Measurements from ENCODE around the gene CREB5.

CREB5 gene

GRCh38 chr7:28753613-28754012 is 341.3 kb downstream of the CREB5 start:
- no peak overlapping the region for H3K27ac ChIP-seq
- TF ChIP-seq, protein P1, sequence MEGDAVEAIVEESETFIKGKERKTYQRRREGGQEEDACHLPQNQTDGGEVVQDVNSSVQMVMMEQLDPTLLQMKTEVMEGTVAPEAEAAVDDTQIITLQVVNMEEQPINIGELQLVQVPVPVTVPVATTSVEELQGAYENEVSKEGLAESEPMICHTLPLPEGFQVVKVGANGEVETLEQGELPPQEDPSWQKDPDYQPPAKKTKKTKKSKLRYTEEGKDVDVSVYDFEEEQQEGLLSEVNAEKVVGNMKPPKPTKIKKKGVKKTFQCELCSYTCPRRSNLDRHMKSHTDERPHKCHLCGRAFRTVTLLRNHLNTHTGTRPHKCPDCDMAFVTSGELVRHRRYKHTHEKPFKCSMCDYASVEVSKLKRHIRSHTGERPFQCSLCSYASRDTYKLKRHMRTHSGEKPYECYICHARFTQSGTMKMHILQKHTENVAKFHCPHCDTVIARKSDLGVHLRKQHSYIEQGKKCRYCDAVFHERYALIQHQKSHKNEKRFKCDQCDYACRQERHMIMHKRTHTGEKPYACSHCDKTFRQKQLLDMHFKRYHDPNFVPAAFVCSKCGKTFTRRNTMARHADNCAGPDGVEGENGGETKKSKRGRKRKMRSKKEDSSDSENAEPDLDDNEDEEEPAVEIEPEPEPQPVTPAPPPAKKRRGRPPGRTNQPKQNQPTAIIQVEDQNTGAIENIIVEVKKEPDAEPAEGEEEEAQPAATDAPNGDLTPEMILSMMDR (conservative IDR thresholded peaks at IDR 0.05) = no peak

- TF ChIP-seq, protein P1 (conservative IDR thresholded peaks at IDR 0.05) = no peak
- H3K27ac ChIP-seq = no peak overlapping the region
Measured at GRCh38 chr7:28754027-28754426, 341.7 kb downstream of the CREB5 start.

DNA sequence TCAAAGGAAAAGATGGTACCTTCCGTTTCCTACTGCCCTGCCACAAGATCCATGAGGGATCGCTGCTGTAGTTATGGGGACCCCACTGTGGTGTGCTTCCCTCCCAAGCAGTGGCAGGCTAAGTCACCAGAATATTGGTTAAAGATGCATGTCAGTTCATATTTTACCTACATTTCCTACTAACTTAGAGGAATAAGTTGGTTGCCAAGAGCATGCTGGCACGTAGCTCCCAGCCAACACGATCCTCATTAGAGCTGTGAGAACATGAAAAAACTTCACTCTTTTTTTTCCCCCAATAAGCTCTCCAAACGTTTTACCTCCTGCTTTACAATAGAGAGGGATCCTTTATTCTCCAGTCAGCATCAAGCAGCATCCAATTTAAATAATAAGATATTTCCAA is 342.1 kb downstream of the CREB5 start:
- no peak overlapping the region for H3K27ac ChIP-seq
- TF ChIP-seq, protein P1 (conservative IDR thresholded peaks at IDR 0.05) = no peak

- H3K27ac ChIP-seq = no peak overlapping the region
- TF ChIP-seq, protein P1 (conservative IDR thresholded peaks at IDR 0.05) = no peak
Measured at GRCh38 chr7:28755255-28755654, 342.9 kb downstream of the CREB5 start.

GRCh38 chr7:28758186-28758585 is 345.9 kb downstream of the CREB5 start:
- TF ChIP-seq, protein P1 (conservative IDR thresholded peaks at IDR 0.05) = no peak
- H3K27ac ChIP-seq = no peak overlapping the region

DNA sequence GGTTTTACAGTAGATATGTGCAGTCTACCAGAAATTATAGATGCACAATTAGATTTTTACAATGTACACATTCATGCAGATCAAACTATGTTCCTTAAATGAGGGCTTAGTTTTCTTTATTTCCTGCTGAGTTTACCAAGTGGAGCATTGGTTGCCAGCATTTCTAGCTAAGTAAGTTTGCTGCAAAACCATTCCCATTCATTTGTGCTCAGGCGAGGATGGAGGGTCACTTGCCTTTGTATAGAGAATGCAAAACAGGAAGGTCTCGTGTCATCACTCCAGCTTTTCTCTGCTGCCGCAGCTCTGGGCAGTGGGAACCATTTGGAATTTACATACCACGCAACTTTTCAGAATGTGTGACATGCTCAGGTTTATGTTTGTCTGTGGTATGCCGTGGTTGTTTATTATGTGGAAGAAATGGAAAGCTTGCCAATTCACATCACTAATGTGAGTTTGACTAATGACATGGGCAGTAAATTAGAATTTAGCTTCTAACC is 347.2 kb downstream of the CREB5 start:
- TF ChIP-seq, protein P1 (conservative IDR thresholded peaks at IDR 0.05) = no peak
- no peak overlapping the region for H3K27ac ChIP-seq

DNA sequence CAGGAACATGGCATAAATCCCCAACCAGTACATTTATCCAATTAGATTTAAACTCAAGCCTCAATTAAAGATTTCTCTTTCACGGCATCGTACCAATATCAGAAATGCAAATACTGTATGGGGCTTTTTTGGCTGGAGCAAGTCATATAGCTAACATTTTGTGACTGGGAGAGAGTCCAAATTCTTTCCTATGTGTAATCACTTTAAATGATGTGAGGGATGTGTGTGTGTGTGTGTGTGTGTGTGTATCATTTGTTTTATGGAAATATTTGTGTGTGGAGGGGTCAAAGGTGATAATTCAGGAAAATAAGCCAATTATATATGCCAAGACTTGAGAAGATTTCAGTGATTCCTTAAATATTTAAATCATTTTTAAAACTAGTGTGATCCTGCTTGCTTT is 349.2 kb downstream of the CREB5 start:
- TF ChIP-seq, protein P1 (conservative IDR thresholded peaks at IDR 0.05) = no peak
- no peak overlapping the region for H3K27ac ChIP-seq

Measured in VCaP (cell line).